NCI-H526 treated with DMSO at 0.1 percent for 48 hours (cell line): ENCODE measurements around the gene GALM.
"Not testable (repeated sequence)": the region's sequence is repeated elsewhere in the genome, so short reads cannot be mapped to it uniquely, and the experiment has no call there.

ENCODE experiments used
- DNase-seq: peaks from one replicate; lab custom pipeline; 2025; lab: John Stamatoyannopoulos, UW

Gene GALM

GRCh38 chr2:38740851-38741731 lies 75.2 kb downstream of the GALM start:
- DNase-seq: no peak

GRCh38 chr2:38742797-38743559 lies 77.1 kb downstream of the GALM start:
- no peak for DNase-seq

- no peak for DNase-seq
Measured at GRCh38 chr2:38743672-38744398, 77.9 kb downstream of the GALM start.

- no peak for DNase-seq
Measured at GRCh38 chr2:38744399-38744780, 78.5 kb downstream of the GALM start.

- no peak for DNase-seq
Measured at GRCh38 chr2:38745267-38745666, 79.4 kb downstream of the GALM start.

- DNase-seq: no peak
Measured at GRCh38 chr2:38747007-38747424, 81.1 kb downstream of the GALM start.

- no peak for DNase-seq
Measured at GRCh38 chr2:38747819-38748218, 81.9 kb downstream of the GALM start.

- DNase-seq: no peak
Measured at GRCh38 chr2:38748391-38748790, 82.5 kb downstream of the GALM start.

- no peak for DNase-seq
Measured at GRCh38 chr2:38748943-38749804, 83.3 kb downstream of the GALM start.

- no peak for DNase-seq
Measured at GRCh38 chr2:38750011-38750890, 84.3 kb downstream of the GALM start.

- peak; percentile 98 for DNase-seq
Measured at GRCh38 chr2:38750891-38751595, 85.1 kb downstream of the GALM start, which contains the start of gene SRSF7. TSS of gene SRSF7 (minus strand) at chr2:38751361. CDS start at chr2:38751256, 105 bp downstream.

GRCh38 chr2:38751596-38752410 lies 85.9 kb downstream of the GALM start:
- DNase-seq: peak; percentile 56

- no peak for DNase-seq
Measured at GRCh38 chr2:38754049-38754448, 88.1 kb downstream of the GALM start.

GRCh38 chr2:38754506-38754905 lies 88.6 kb downstream of the GALM start:
- no peak for DNase-seq

GRCh38 chr2:38755891-38756290 lies 90.0 kb downstream of the GALM start:
- not testable (repeated sequence) for DNase-seq

GRCh38 chr2:38763228-38763627 lies 97.3 kb downstream of the GALM start:
- DNase-seq: no peak

- no peak for DNase-seq
Measured at GRCh38 chr2:38763728-38764127, 97.8 kb downstream of the GALM start.

GRCh38 chr2:38765149-38765548 lies 99.2 kb downstream of the GALM start:
- no peak for DNase-seq

- no peak for DNase-seq
Measured at GRCh38 chr2:38765551-38765950, 99.6 kb downstream of the GALM start.
